Urothelium cell line (cell line): ENCODE results near the gene SDF4.

ENCODE experiments used
- DNase-seq: peaks from one replicate; pipeline ENCODE4 v3.0.0; 2011; ENCODE audit warnings: low spot score, mixed read lengths
- FAIRE-seq: peaks from 2 replicates; lab custom pipeline; 2011; peaks lifted over from hg19 to GRCh38; lab: Jason Lieb, UNC

SDF4 gene

DNA sequence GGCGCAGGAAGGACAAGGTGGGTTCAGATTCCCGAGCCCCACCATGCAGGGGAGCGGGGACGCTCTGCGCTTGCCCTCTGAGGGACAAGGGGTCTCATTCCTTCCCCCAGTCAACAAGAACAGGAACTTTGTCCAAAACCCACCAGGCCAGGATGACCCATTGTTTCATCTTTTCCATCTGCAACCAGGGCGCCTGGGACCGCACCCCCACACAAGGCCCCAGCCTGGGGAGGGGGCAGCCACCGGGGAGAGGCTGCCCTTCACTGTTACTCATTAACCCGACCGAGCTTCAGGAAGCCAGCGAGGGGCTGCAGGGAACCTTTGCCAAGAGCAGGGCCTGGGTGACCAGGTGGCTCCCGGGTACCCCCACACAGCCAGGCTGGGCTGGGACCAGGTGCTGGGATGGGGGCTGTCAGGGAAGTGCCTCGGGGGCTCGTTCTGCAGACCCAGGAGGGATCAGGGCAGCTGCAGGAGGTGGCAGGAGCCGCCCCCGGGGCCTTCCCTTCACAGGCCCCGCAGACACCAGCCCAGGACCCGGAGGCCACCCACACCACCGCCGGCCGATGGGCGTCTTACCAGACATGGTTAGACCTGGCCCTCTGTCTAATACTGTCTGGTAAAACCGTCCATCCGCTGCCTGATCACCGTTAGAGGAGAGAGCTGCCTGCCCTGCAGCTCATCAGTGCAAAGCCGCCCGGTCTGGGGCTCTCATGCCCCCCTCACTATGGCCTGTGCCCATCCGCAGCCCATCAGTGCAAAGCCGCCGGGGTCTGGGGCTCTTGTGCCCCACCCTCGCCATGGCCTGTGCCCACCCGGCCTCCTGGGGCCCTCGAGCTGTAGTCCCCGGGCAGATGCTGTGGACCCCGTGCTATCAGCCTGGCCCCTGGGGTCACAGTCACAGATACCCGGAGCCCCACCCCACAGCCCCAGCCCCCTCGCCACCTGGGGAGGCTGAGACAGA lies 63.1 kb downstream of the SDF4 start:
- no peak for DNase-seq
- no peak for FAIRE-seq

- DNase-seq (no peak), FAIRE-seq (no peak)
These were observed 63.9 kb downstream of the SDF4 start for GRCh38 chr1:1167841-1168450.

DNA sequence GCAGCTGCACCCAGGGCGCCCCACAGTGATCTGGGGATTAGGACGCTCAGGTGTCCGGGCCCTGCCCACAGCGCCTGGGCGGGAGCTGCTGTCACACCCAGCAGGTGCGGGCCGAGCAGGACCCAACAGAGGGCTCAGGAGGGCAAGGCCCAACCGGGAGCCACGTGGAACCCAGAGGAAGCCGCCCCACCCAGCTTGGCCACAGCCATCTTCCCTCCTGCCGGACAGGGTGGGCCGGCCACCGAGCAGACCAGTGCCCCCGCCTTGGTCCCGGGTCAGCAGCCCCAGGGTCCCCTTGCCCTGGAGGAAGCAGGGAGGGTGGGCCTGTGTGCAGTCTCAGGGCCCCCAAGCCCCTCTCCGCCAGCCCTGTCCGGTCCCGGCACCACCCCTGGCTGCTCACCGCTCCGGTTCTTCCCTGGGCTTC lies 64.4 kb downstream of the SDF4 start:
- FAIRE-seq (no peak), DNase-seq (no peak)
